AG09309 (cell line): ENCODE measurements around the gene CCDC110.

ENCODE experiments used
- DNase-seq: peaks from one replicate; pipeline ENCODE4 v3.0.0-alpha.2; 2010; ENCODE audit warnings: low read depth
- H3K4me3 ChIP-seq: 2 replicates; pipeline ENCODE4 v1.5.1; 2011; ENCODE audit warnings: mild to moderate bottlenecking, low read depth, low read length, moderate library complexity; ENCODE audit not compliant: control insufficient read depth
- TF ChIP-seq, protein P1 (sequence below): IDR thresholded peaks from 2 replicates; pipeline ENCODE4 v1.5.1; 2011; ENCODE audit warnings: mild to moderate bottlenecking, low read depth, low read length, inconsistent platforms; ENCODE audit not compliant: insufficient read depth, control insufficient read depth; ENCODE audit errors: missing control alignments

The CCDC110 gene

DNA sequence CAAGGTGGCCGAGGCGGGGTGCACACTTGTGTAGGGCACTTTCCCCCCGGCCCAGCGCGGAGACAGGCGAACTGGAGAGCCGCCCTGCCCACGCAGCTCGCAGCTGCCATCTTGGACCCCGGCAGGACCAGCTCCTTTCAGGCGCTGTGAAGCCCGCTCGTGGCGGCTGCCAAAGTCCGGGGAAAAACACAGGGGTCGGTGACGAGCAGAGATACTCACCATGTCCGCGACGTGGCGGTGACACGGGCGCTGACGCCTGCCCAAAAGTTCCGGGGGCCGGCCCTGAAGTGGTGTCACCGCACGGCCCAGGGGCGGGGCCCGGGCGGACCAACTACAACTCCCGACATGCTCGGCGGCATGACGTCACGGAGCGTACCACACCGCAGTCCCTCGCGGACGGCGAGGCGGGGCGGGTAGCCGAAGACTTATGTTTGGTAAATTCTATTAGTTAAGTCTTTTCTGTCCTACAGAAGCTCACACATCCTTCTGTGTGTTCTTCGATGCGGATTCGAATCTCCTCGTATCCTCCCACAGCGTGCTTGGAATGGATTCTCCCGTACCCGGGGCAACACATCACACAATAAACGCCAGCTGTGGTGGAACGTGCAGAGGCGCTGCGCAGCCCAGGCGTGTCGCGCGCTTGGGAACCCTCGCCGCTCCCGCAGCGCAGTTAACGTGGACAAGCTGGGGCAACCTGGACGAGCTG, 45.7 kb downstream of the CCDC110 start, which contains the start of gene UFSP2:
UFSP2 (minus strand) TSS at position 318 of the 706 bp plus-strand sequence; CDS start at position 222, 96 bp downstream.
- TF ChIP-seq, protein P1, sequence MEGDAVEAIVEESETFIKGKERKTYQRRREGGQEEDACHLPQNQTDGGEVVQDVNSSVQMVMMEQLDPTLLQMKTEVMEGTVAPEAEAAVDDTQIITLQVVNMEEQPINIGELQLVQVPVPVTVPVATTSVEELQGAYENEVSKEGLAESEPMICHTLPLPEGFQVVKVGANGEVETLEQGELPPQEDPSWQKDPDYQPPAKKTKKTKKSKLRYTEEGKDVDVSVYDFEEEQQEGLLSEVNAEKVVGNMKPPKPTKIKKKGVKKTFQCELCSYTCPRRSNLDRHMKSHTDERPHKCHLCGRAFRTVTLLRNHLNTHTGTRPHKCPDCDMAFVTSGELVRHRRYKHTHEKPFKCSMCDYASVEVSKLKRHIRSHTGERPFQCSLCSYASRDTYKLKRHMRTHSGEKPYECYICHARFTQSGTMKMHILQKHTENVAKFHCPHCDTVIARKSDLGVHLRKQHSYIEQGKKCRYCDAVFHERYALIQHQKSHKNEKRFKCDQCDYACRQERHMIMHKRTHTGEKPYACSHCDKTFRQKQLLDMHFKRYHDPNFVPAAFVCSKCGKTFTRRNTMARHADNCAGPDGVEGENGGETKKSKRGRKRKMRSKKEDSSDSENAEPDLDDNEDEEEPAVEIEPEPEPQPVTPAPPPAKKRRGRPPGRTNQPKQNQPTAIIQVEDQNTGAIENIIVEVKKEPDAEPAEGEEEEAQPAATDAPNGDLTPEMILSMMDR: no peak
- DNase-seq: peak; percentile 59
- peak within 1 kb of the TSS; percentile 63 for H3K4me3 ChIP-seq

DNA sequence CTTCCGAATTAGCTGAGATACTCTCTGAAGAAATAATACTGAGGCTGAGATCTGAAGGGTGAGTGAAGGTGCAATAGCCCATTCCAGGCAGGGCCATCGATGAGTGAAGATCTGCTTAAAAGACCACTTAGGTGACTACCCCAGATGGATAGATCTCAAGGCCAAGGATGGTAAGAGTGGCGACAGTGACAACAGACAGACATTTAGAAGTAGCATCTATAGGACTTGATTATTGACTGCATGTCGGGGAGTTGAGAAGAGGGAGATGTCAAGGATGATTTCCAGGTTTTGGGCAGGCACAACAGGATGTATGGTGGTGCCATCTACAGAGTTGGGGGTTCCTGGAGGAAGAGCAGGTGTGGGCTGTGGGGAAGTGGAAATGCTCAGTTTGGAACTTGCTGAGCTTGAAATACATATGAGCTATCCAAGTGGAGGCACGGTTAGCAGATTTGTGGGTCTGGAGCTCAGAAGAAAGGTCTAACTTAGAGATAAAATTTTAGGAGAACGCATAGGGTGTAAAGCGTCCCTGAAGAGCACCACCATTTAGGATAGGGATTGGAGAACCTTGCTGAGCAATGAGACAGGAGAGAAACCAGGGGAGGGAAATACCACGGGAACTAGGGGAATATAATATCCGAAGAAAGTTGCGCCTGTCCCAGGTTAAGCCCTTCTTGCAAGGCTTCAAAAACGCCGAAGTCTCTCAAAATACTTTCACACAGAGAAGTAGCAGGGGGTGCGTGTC, 46.5 kb downstream of the CCDC110 start:
- DNase-seq: peak; percentile 7
- TF ChIP-seq, protein P1: no peak

DNA sequence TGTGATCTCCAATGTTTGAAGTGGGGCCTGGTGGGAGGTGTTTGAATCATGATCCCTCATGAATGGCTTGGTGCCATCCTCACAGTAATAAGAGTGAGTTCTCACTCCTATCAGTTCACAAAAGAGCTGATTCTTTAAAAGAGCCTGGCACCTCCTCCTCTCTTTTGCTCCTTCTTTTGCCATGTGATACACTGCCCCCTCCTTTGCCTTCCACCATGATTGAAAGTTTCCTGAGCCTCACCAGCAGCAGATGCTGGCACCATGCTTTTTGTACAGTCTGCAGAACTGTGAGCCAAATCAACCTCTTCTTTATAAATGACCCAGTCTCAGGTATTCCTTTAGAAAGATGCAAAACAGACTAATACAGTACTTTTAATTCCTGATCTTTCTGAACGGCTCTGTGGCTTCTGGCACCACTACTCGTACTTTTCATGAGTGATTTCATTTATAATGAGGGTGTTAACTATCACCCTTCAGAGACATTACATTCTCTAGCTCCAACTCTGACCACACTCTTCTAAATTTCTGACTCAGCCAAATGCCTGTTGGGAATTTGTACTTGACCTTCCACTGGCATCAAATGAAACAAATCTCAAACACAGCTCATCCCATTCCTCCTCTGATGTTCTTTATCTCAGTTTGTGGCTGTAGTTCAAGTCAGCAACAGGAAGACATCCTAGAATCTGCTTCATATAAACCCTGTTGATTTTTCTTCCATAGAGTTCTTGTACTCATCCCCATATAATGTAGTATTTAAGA, 50.0 kb downstream of the CCDC110 start:
- DNase-seq: peak; percentile 39
- H3K4me3 ChIP-seq: no peak overlapping the region
- TF ChIP-seq, protein P1: no peak

More for the DNA sequence above, 46.5 kb downstream of the CCDC110 start:
- peak overlapping the region; percentile 63 for H3K4me3 ChIP-seq

DNA sequence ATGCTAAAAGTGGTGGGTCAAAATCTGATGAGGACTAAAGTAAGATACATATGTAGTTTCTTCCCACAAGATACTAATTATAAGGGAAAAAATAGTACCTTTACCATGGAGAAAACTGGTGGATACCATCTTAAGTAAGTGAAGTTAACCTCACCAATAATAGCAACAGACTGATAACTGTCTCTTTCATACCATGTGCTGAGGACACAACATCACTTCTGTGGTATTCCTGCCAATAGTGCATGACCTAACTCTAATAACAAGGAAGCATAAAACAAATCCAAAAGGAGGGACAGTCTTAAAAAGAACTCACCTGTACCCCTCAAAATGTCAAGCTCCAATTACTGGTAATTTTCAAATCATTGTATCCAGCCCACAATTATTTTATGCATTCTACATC, 54.6 kb downstream of the CCDC110 start:
- TF ChIP-seq, protein P1: no peak

DNA sequence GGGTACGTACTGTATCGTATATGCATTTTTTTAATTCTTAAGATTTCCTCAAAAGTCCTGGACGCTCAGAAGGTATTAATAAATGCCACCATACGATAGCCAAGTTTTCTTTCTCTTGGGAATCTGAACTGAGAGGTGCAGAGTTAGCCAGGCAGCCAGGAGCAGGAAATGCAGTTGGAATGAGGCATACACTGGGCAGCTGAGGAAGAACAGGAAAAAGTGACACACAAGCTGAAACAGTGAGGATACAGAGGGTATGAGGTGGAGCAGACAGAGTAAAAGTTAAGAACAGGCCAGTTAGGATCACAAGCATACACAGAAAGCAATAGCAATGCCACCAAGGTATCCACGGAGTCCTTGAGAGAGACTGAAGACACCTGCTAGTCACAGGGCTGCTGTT, 59.1 kb downstream of the CCDC110 start:
- no peak overlapping the region for H3K4me3 ChIP-seq
- DNase-seq: no peak
- TF ChIP-seq, protein P1: no peak

More for the DNA sequence above, 54.6 kb downstream of the CCDC110 start:
- no peak overlapping the region for H3K4me3 ChIP-seq
- no peak for DNase-seq

DNA sequence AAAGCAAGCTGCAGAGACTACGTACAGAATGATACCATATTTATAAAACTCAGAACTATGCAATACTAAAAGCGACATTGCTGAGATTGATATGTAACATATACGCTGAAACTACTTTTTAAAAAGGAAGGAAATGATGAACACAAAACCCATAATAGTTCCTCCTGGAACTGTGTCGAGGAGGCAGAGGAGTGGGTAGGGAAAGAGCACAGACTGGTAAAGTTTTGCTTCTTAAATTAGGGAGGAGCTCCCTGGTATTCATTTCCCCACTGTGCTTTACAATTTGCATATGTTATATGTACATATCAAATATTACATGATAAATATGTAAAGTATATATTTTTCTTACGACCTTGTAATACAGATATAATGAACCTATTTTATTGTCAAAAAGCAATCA, 59.7 kb downstream of the CCDC110 start:
- no peak overlapping the region for H3K4me3 ChIP-seq
- DNase-seq: no peak
- TF ChIP-seq, protein P1: no peak
